IMR-90 (cell line): ENCODE measurements around the gene KCNAB1.

ENCODE experiments used
- FOS ChIP-seq: fragments of 150-350 bp; IDR thresholded peaks from 2 replicates; pipeline ENCODE4 v1.6.1; 2016; ENCODE audit warnings: low read depth, low read length
- MAFK ChIP-seq: IDR thresholded peaks from 2 replicates; pipeline ENCODE4 v1.6.1; 2012; ENCODE audit warnings: low read depth, low read length, improper control_type of control experiment
- RAD21 ChIP-seq: IDR thresholded peaks from 2 replicates; pipeline ENCODE4 v1.6.1; 2012; ENCODE audit warnings: low read length, improper control_type of control experiment
- SMC3 ChIP-seq: fragments of 150-350 bp; IDR thresholded peaks from 2 replicates; pipeline ENCODE4 v1.6.1; 2016; ENCODE audit warnings: low read depth, mild to moderate bottlenecking, antibody characterized with exemption, low read length, moderate library complexity
- TF ChIP-seq, protein P1 (sequence below): conservative IDR thresholded peaks from 2 replicates; pipeline ENCODE4 v1.5.1; 2012; ENCODE audit warnings: mild to moderate bottlenecking, low read depth, low read length, improper control_type of control experiment
- TF ChIP-seq, protein P2 (sequence below): fragments of 150-350 bp; IDR thresholded peaks from 2 replicates; pipeline ENCODE4 v1.6.1; 2016; ENCODE audit warnings: low read depth, mild to moderate bottlenecking, low read length, moderate library complexity, borderline replicate concordance

DNA sequence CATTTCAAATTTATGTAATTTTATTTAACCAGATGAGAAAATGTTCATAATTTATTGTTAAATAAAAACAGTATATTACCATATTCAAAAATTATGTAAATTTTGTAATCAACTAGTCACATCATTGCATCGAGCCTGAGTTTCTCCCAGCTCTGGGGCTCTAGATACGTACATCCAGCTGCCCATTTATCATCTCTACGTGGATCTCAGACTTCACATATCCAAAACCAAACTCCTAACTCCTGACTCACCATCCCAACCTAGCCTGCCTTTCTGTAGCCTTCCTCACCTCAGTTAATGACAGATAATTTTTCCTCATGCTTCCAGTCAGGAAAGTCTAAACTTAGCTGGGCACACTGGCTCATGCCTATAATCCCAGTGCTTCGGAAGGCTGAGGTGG lies 239.7 kb downstream of the KCNAB1 start:
- TF ChIP-seq, protein P1, sequence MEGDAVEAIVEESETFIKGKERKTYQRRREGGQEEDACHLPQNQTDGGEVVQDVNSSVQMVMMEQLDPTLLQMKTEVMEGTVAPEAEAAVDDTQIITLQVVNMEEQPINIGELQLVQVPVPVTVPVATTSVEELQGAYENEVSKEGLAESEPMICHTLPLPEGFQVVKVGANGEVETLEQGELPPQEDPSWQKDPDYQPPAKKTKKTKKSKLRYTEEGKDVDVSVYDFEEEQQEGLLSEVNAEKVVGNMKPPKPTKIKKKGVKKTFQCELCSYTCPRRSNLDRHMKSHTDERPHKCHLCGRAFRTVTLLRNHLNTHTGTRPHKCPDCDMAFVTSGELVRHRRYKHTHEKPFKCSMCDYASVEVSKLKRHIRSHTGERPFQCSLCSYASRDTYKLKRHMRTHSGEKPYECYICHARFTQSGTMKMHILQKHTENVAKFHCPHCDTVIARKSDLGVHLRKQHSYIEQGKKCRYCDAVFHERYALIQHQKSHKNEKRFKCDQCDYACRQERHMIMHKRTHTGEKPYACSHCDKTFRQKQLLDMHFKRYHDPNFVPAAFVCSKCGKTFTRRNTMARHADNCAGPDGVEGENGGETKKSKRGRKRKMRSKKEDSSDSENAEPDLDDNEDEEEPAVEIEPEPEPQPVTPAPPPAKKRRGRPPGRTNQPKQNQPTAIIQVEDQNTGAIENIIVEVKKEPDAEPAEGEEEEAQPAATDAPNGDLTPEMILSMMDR = no peak
- TF ChIP-seq, protein P2, sequence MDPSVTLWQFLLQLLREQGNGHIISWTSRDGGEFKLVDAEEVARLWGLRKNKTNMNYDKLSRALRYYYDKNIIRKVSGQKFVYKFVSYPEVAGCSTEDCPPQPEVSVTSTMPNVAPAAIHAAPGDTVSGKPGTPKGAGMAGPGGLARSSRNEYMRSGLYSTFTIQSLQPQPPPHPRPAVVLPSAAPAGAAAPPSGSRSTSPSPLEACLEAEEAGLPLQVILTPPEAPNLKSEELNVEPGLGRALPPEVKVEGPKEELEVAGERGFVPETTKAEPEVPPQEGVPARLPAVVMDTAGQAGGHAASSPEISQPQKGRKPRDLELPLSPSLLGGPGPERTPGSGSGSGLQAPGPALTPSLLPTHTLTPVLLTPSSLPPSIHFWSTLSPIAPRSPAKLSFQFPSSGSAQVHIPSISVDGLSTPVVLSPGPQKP = no peak
- TF ChIP-seq MAFK (no peak), SMC3 (no peak), RAD21 (no peak), FOS (no peak)
